ENCODE data around the gene SPSB4.
A peak's percentile ranks its signal among the peaks of the same experiment; 100 is the strongest.
"Not testable (repeated sequence)": the region's sequence is repeated elsewhere in the genome, so short reads cannot be mapped to it uniquely, and the experiment has no call there.

The SPSB4 gene

DNA sequence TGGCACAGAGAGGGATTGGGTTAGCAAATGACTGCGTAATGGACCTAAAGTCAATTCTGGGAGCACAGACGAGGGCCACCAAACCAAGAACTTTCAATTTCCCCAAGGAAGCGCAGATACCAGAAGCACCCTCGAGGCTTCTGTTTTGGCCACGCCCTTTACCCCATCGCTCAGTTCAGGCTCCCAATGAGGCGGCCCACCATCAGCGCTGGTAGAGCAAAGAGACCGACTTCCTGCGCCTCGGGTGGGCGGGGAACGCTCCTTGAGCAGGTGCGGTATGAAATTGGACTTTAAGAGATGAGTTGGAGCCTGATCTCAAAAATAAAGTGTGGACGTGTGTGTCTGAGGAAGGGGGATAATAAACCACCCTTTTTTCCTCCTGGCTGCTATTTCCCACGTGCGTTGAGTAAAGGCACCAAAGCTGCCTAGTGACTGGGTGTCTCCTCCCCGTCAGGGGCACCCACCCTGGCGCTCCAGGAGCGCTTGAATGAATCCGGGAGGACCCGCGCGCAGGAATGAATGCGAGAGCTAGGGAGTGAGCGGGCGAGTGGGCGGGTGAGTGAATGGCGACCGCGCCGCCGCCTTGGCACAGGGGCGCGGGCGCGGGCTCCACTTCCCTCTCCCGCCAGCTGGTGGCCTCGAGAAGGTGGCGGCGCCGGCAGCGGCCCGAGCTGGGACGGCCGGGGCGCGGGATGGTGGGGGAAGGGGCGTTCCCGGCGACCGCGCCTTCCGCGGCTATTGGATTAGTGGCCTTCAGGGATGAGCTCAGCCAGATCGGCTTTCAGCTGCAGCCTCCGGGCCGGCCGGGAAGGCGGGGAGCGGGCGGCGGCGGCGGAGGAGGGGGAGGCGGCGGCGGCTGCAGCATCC, at the start of gene SPSB4:
Gene SPSB4 (plus strand): TSS at position 772 of the 867 bp plus-strand sequence. CDS start 14,758 bp downstream, outside the sequence.
- no peak for DNase-seq

DNA sequence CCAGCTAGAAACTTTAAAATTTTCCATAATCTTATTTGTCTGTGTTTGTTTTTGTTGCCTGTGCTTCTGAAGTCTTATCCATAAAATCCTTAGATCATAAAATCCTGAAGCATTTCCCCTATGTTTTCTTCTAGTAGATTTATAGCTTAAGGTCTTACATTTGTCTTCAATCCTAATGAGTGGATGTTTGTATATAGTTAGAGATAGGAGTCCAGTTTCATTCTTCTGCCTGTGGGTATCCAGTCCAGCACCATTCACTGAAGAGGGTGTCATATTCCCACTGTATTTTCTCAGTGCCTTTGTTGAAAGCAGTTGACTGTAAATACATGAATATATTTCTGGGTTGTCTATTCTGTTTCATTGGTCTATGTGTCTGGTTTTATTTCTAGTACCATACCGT, 44.8 kb upstream of the SPSB4 start:
- no peak for DNase-seq

DNA sequence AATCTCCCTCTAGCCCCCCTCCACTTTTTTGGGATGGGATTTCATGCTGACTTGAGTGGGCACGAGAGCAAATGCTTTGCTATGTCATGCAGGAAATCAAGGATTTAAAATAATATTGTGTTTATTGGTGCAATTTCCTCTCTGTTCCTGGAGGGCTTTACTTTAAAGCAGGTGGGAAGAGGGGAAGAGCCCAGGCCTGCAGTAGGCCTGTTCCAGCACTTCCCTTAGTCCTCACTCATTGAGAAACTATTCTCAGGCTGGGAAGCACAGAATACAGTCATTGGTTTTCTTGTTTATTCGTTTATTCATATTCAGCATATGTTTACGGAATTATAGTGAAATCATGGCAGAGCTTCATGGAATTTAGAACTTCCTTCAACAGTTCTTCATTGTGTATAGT, 41.7 kb upstream of the SPSB4 start:
- no peak for DNase-seq

- DNase-seq, result peak; percentile 76
Measured at GRCh38 chr3:141011232-141011996, 39.7 kb upstream of the SPSB4 start.

DNA sequence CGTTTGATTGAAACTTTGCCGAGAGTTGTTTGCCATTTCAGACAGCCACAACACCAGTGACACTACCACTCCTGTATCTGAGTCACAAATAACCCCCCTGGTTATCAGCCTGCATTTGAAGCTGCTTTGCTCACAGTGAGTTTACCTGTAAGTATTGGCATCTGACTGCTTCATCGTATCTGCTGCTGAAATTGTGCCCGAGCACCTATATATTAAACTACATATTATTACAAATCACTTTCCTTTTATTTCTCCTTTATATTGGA, 39.2 kb upstream of the SPSB4 start:
- DNase-seq, result no peak

- no peak for DNase-seq
Measured at GRCh38 chr3:141012571-141012970, 38.6 kb upstream of the SPSB4 start.

DNA sequence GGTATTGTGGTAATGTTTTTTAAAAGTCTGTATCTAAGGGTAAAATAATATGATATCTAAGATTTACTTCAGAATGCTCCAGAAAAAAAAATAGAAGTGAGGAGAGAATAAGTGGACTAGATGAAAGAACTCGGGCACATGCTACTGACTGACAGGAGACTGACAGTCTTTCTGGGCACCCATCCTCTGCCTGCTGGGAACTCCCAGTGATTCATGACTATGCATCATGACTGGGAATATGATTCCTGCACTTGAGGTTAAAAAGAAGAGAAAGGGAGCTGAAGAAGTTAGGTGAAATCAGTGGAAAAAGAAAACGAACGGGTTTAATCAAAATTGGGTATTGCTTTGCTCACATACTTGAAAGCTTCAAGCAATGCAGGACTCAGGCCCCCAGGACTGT, 35.7 kb upstream of the SPSB4 start:
- DNase-seq, result no peak

GRCh38 chr3:141017366-141018322, 33.5 kb upstream of the SPSB4 start:
- DNase-seq, result not testable (repeated sequence)

- DNase-seq, result no peak
Measured at GRCh38 chr3:141019244-141019643, 31.9 kb upstream of the SPSB4 start.

DNA sequence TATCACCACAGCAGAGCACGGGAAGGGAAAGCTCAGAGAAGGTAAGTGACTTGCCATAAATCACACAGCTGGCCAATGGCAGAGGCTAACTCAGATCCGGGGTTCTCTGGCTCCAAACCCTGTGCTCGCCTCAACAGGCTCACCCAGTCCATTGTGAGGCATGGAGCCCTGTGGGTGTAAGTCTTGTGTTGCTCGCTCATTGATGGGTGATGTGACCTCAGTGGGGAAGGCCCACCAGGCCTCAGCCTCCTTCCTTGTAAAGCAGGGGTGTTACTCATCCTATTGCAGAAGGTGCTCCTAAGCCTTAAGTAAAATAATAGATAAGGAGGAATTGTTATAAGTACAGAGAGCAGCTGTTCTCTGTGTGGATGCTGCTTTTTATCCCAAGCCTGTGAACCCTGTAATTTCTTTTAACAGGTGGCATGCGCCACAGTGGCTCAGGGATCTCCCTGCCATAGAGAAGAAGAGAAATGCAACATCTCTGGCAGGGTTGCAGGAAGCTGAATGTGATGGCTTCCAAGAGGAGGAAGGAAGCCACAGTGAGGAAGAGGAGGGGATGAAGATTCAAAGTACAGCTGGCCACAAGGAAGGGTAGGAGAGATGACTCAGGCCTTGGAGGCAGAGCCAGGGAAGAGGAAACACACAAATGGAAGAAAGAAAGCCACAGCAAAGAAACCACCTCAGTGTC, 30.9 kb upstream of the SPSB4 start:
- DNase-seq, result no peak

GRCh38 chr3:141021261-141021660, 29.9 kb upstream of the SPSB4 start:
- no peak for DNase-seq

- DNase-seq, result no peak
Measured at GRCh38 chr3:141030296-141030695, 20.9 kb upstream of the SPSB4 start.

- DNase-seq, result no peak
Measured at GRCh38 chr3:141039589-141039988, 11.6 kb upstream of the SPSB4 start.

GRCh38 chr3:141044695-141045641, 6.2 kb upstream of the SPSB4 start:
- no peak for DNase-seq

DNA sequence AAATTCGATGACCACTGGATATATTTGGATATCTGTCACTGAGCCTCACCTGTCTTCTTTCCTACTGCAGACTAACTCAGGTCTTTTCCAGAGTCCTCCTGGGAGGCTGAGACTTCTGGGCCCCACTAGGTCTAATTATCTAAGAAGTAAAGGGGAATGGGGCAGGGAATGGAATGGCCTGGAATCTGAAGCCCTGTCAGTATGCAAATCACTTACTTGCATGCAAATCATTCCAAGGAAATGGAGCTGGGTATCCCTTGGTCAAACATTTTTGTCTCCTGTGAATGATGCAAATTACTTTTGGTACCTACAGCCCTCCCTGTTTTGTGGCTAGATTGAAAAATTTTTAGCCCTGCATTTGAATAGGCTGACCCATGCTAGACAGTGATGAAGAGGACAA, 5.3 kb upstream of the SPSB4 start:
- no peak for DNase-seq

- no peak for DNase-seq
Measured at GRCh38 chr3:141047168-141047567, 4.0 kb upstream of the SPSB4 start.

DNA sequence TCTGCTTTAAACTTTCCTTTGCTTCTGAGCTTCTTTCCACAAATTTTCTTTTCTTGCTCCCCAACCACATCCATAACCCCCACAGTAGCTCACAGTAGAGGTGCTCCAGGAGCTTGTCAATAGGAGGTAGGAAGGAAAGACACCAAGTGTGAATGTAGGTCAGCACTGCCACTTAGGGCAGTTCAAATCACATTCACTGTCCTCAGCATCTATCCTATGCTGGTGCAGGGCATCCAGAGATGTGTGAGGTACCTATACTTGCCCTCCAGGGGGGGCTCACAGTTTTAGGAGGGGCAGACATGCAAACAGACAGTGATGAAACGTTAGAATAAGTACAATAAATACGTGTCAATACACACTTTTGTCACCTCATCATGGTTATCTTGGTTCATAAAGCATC, 1.5 kb upstream of the SPSB4 start:
- no peak for DNase-seq

GRCh38 chr3:141051443-141052200, 475 bp downstream of the SPSB4 start:
- no peak for DNase-seq

GRCh38 chr3:141052201-141053069, 1.3 kb downstream of the SPSB4 start:
- DNase-seq, result no peak

DNA sequence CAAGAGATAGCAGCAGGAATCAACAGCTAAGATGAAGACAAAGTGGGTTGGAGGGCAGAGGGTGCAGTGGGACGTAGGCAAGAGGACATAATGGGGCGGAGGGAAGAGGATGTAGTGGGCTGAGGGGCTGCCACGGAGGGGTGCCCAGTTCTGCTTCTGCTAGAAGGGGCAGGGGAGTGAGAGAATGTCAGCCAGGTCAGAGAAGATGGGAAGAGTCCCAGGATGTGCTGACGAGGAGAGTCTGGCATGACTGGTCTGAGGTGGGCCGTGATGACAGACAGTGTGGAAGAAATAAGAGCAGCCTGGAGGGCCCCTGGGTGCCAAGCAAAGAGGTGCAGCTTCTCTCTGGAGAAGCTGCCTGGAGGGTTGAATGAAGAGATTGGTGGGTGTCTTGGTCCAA, 4.0 kb downstream of the SPSB4 start:
- DNase-seq, result no peak

Data from activated CD4-positive, alpha-beta T cell treated with anti-CD3 and anti-CD28 coated beads, Interleukin-2, amount 50 U/mL, for 1 hour (primary cell).